Femur (tissue), 1 donor: ENCODE data around the gene ALG12.

Experiments used
- DNase-seq: peaks from one replicate; pipeline ENCODE4 v3.0.0-alpha.2; 2017

The ALG12 gene

DNA sequence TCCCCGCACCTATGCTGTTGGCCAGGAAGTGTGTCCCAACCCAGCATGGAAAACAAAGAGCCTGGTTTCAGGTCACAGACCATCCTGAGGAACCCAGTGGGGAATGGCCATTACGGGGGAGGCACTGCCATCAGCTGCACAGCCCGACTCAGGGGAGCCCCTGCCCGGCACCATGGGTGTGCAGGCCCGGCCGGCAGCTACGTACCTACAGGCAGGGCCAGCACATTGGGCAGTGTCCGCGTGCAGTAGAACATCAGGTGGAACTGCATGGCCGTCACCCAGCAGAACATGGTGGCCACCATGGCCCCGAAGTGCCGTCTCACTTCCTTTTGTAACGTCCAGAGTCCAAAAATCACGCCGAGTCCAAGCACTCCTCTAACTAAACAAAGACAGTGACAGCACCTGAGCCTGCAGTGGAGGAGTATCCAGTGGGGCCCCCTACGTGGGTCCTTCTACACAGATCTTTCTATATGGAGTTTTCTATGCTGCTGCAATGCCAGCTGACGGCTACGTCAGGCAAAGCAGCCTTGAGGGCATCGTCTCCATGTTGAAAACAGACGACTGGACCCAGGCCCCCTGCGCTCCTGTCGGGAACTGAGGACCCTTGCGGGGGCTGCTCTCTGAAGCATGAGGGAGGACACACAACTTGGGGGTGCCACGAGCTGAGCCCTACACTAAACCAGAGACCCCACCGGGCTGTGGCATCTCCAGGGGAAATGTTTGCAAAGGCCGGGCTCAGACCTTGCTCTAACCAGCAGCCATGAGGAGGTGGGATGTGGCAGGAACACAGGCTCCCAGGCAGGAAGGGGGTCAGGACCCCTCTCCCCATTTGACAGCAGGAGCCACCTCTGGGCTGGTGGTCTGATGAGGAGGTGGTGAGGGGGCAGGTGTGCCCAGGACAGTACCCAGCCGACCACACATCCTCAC is 7.7 kb downstream of the ALG12 start:
- peak; percentile 14 for DNase-seq

DNA sequence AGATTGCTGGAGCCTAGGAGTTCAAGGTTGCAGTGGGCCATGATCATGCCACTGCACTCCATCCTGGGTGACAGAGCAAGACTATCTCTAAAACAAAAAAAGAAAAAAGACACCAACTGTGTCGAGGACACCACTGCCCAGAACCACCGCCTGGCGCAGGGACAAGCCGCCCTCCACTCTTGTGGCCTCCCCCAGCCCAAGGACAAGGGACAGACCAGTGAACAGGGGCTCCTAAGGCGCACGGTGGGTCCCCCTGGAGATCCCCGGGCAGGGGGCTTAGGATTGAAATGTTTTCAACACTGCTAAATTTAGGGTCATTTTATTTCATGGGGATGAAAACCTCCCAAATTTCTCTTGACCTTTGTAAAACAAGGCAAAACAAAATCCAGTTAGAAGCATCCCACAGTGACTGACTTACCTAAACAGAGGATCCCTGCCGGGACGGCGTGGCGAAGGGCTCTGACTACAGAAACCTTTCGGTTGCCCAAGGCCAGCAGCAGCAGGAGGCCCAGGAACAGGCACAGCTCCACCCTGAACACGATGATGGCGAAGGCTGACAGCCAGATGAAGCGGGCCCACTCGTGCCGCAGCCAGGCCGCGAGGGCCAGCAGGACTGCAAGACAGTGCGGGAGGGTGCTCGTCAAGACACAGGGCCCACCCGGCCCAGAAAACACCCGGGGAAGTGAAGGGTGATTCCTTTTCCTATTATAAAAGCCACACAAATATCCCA is 8.6 kb downstream of the ALG12 start:
- DNase-seq: no peak

DNA sequence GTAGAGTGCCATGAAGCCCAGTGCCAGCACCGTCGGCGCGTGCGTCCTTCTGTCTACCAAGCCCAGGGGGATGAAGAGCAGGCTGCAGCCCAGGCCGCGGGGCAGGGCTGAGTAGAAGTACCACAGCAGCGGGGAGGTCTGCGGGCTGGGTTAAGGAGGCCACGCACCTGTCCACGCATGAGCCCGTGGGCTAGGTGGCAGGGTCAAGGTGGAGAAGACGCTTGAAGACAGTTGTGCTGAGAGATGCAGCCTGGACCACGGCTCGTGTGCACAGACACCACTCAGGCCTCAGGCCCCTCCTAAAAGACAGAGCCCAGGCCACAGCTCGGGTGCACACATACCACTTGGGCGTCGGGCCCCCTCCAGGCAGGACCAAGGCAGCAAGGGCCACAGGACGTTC is 10.4 kb downstream of the ALG12 start:
- DNase-seq: no peak

DNA sequence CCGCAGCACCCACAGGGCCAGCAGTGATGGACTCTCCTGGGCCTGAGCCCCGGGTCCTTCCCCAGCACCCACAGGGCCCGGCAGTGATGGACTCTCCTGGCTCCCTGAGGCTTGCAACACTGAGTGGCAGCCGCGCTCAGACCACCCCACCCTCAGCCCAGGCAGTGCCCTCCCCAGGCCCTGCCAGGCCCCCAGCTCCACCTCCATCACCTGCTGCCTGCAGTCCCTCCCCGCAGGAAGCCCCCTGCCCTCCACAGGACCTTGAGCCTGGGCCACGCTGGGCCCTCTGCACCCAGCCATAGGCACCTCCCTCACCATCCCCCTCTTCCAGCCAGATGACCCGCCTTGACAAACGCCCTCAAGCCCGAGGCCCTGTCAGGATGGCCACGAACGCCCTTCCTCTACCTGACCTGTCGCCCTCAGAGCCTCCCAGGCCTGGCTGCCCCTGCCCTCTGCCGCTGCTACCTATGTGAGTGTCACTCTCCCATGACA is 11.4 kb downstream of the ALG12 start:
- no peak for DNase-seq

DNA sequence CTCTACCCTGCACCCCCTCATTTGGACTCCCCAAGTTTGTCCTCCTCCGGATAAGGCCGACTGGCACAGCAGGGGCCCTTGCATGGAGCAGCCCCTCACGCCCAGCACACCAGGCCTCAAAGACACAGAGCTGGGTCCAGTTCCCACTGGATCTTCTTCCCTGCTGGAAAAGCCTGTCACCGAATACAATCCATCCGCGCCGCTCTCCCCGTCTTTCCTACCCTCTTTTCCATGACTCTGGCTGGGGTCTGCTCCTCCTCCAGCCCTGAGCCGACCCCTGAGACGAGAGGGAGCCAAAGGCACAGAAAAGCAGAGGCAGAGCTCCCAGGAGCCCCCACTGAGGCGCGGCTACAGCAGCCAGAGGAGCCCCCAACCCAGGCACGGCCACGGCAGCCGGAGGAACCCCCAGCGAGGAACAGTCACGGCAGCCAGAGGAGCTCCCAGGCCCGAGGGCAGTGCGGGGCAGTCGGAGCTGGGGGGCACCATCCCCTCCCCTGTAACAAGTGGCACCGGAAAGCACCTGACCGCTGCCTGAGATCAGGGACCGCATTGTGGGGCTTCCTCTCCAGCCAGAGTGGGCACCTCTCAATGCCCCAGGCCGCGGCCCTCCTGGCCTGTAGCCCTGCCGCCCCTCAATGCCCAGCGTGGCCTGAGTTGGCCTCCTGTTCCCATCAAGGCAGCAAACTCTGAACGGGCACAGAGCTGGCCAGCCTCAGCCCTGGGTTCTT is 12.0 kb downstream of the ALG12 start:
- DNase-seq: no peak

DNA sequence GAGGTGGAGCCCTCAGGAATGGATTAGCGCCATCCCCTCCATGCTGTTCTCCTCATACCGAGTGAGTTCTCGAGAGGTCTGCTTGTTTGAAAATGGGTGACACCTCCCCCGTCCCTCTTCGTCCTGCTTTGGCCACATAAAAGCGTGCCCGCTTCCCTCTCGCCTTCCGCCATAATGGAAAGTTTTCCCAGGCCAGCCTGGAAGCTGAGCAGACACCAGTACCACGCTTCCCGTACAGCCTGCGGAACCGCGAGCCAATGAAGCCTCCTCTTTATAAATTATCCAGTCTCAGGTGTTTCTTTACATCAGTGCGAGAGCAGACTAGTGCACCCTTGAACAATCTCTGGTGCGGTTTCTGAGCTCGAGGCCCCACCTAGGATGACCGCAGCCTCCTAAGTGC is 12.8 kb downstream of the ALG12 start:
- no peak for DNase-seq

DNA sequence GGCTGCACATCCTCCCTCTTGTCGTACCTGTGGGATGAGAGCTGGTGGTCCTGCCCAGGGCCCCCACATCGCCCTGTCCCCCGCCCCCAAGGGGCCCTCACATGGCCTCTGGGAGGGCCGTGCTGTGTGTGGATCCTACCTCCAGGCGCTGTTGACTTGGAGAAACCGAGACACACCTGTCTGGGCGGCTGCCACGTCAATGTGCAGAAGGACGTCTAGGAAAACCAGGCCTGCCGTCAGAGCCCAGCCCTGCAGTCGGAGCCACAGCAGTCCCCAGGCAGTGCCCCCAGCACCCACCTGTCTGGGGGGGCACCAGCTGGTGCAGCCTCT is 14.2 kb downstream of the ALG12 start:
- DNase-seq: no peak

DNA sequence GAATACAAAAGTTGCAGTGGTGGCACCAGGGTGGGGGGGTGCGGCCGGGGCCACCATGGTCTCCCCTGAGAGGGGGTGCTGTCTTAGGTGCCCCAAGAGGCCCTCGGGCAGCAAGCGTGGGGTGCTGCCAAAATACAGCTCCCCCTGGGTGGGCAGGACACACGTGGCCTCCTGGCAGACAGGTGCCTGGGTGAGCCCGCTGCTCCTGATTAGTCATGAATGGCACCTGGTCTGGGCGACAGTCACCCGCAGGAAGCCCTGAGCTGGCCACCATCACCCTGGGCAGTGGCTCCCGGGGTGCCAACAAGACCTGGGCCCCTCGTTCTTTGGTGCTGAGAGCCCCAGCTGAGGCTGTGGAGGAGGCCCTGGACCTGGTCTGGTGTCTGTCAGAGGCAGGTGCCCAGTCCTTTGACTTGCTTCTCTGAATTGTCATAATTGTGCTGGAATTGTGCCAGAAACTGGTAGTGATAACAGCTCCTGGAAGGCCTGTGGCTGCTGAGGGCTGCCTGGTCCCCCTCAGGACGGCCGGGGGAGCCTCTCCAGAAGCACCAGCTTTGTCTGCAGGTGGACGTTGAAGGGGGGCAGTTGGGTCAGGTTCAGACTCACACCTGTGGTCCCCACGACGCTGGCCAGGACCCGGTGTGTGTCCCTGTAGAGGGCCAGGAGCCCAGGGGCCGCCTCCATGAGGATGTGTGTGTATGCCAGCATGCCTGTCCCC is 14.8 kb downstream of the ALG12 start:
- DNase-seq: no peak

DNA sequence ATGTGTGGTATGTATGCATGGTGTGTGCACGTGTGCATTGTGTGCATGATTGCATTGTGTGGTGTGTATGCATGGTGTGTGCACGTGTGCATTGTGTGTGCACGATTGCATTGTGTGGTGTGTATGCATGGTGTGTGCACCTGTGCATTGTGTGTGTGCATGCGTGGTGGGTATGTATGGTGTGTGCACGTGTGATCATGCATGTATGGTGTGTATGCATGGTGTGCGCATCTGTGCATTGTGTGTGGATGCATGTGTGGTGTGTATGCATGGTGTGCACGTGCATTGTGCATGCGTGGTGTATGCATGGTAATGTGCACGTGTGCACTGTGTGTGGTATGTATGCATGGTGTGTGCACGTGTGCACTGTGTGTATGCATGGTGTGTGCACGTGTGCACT is 16.8 kb downstream of the ALG12 start:
- no peak for DNase-seq

DNA sequence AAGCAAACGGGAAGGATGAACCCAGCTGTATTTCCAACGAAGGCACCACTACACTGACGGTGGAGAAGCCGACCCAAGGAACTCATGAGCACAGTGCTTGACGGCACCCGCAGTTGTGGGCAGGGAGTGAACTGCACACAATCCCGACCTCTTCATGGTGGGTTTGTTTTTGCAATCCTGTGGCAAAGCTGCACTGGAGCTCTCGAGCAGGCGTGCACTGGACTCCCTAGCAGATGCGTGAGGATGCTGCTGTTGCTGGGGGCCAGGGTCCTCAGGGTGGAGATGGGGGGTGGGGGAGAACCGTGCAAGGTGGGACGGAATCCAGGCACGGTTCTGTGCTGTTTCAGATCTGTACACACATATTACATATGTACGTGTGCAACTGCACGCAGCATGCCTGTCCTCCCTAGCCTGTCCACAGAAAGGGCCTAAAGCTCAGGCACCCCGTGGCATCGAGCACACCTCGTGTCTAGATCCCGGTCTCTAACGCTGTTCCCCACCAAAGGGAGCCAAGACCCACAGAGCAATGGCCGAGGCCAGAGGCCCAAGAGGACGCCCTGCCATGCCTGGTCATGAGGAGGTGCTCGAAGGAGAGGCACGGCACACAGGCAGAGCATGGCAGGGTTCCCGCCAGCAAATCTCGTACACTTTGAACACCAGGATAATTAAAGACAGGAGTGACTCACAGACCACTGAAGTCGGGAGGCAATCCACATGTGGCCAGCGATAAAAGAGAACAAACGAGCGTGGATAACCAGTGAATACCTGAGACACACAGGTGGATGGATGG is 17.6 kb downstream of the ALG12 start:
- DNase-seq: no peak

DNA sequence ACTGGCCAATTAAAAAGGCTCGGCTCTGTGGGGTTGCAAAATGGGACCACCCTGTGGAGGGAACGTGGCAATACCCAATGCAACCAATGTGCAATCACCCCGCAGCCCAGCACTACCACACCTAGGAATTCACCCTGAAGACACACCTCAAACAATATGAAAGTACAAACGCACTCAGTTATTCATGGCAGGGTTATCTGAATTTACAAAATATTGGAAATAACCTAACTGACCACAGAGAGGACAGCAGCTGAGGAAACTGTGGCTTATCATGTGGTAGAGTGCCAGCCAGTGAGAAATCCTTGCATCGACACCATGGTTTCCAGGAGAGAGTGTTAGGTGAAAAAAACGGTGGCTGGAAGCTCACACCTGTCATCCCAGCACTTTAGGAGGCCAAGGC is 18.7 kb downstream of the ALG12 start:
- DNase-seq: no peak

DNA sequence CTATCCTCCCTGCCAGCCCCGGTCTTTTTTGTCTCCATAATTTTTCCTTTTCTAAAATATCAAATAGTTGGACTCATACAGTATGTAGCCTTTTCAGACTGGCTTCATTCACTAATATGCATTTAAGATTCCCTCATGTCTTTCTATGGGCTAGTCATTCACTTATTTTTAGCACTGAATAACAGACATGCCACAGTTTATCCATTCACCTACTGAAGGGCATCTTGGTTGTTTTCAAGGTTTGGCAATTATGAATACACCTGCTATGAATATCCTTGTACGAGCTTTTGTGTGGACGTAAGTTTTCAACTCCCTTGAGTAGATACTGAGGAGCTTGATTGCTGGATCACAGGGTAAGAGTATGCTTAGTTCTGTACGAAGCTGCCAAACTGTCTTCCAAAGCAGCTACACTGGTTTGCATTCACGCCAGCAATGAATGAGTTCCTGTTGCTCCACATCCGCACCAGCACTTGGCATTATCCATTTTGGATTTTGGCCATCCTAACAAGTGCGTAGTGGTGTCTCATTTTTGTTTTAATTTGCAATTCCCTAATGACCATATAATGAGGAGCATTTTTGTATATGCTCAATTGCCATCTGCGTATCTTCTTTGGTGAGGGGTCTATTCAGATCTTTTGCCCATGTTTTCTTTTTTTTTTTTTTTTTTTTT is 21.1 kb downstream of the ALG12 start:
- DNase-seq: no peak

DNA sequence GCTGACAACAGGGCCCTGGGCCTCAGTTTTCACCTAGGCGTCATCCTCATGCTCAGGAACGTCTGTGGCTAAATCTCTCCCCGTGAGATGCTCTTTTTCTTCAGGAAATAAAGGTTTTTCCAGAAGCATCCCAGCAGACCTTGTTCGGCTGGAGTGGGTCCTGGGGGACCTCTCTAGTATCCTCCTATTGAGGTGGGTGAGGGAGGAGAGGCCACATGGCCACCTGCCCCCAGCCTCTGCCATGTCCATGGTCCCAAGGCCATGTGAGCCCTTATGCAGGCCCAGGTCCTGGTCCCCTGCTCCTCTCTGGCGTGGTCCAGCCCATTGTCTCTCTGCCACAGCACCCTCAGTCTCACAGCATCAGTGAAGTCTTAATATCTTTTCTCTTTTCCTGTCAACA is 22.0 kb downstream of the ALG12 start:
- no peak for DNase-seq

DNA sequence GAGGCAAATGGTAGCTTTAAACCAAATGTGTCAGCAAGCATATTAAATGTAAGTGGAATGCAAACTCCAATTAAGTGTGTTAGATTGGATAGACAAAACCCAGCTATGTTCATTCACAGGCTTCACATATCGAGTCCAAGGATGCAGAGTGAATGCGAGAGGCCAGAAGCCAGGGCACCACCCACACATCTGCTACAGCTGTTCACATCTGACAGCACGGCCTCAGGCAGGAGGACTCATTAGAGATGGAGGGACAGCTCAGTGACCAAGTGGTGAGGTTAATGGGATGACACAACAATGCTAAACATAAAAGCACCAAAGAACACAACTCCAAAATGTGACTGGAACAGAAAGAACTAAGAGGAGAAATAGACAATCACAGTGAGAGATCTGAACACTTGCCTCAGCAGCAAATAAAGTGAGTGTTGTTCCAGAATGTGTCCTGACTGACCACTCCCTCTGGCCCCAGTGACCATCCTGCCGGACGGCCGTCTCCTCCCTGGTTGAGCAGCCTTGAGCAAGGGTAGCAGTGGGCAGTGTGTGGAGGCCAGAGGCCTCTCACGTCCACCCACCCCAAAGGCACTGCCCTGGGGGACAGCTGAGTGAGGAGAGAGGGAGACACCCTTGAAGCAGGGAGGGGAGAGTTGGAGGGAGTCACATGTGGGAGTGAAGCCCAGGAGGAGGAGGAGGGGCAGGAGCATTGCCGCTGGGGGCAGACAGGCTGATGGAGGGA is 23.8 kb downstream of the ALG12 start:
- DNase-seq: no peak

DNA sequence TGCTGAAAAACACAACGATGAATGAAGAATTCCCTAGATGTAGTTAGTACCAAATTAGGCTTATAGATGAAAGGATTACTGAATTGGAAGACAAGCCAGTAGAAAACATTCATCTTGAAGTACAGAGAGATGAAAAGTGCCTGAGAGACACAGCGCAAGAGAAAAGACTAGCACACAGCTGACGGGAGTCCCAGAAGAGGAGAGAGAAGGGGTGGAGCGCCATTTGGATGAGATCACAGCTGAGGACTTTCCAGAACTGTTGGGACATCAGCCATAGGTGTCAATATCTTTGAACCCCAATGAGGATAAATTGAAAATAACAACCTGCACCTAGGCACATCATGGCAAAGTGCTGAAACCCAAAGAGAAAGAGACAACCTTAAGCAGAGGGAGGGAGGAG is 25.2 kb downstream of the ALG12 start:
- no peak for DNase-seq

DNA sequence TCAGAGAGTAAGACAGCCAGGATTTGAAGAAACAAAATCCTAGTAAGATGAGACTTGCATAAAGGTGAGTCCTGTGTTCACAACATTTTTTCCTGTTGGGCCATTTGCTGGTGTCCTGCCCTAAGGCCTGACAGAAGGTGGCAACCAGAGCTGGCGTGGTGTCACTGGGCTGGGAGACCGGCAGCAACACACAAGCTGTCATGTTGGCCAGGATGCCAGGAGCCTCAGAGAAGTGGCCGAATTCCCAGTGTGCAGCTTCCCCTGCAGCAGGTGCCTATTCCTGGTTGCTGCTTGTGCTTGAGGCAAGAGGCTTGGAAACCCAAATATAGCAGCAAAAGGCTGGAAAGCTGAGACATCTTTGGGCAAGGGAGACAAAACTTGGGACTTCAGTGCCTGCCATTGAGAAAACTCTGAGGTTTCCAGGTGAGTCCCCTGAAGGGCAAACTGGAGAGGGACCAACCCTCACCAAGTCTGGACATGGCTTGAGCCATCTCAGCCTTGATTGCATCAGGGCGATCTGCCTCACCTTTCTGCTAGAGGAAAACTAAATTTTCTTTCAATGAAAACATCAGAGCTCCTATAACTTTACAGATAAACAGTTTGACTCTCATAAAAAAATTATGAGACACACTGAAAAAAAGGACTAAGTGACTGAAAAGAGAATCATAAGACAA is 25.9 kb downstream of the ALG12 start:
- DNase-seq: no peak

DNA sequence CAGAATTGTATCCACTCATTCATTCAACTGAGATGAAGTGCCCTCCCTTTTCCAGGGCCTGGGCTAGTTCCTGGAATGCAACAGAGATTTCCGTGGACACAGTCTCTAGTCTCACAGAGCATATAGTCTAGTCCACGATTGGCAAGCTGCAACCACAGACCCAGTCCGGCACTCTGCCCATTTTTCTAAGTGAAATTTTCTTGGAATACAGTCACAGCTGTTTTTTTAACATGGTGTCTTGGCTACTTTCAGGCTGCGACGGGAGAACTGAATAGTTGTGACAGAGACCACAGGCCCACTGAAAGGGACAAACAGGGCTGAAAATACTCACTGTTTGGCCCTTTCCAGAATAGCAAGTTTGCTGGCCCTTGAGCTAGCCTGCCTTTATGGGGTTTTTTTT is 29.2 kb downstream of the ALG12 start:
- peak; percentile 41 for DNase-seq

DNA sequence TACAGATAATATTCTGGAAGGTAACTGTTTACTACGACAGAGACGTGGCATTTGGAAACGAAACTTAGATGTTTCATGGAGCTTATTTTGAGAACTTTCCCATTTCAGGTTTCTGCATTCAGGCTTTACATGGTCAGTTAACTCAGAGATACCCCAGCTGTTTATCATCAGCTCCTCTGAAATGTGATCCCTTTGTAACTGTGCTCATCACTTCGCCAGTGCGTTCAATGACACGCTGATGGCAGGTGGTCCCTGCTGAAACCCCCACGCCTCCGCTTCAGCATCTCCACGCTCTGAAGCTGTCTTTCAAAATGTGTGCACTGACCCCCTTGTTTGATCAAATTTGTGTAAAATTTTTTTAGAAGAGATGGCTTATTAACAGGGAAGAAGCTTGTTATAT is 30.5 kb downstream of the ALG12 start:
- DNase-seq: no peak

DNA sequence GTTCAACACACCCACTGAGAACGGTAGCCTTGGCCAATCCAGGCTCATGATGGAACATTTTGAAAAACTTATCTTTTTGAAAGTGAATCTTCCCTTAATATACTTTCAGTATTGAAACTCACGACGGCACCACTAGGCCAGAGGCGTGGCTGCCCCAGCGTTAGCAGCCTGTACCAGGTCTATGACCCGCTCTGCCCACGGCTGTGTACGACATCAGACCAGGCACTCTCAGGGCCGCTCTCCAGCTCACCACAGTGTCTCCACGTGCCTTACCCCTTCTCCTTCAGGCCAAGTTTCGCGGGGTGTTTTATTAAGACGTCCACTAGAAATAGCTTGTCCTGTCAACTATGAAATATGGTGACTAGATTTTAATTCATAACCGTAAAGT is 31.2 kb downstream of the ALG12 start:
- no peak for DNase-seq
